ENCODE measurements around the gene RPTOR. TPM values are rescaled to one million over a fixed set of nuclear protein-coding genes. Genes with fewer than 3 reads are reported as not detected.

Gene RPTOR
- total and polyA plus RNA-seq, 2 donors (not counting 3 experiments of a cell fraction or from before 2014, with no cell fraction given): 10.7 to 41.8 TPM

DNA sequence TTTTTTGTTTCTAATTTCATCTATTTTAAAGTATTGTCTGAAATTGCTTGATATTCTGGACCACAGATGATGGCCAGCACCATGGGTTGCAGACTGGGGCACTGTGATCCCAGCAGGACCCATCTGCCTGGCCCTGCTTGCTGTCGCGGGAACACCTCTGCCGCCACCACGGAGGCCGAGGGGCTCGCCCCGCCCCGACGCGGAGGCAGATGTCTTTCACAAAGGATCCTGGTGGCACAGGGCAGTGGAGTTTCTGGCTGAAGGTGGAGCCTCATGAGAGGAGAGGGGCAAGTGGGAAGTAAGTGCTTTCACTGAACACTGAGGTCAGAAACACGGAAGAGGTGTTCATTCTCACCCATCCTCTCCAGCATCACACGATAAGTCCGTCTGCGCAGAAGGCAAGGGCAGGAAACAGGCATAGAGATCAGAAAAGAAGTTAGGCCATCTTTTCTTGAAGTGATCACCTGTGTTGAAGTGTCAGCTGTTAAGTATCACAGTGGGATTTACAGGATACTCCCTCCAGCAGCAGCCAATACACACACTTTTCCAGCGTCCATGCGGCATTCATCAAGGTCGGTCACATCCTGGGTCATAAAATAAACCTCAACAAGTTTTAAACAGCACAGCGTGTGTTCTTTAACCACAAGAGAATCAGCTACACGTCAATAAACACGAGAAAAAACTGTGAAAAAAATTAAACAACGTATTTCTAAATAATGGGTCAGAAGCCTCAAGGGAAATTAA is 194.5 kb downstream of the RPTOR start:
- FAIRE-seq (no peak), DNase-seq (ENCODE audit: low read depth, low spot score) (no peak)
- H3K4me2 ChIP-seq (ENCODE audit: insufficient read depth, low read length): no peak overlapping the region
- BruUV-seq (replicated peaks): no TSS peak
- TF ChIP-seq, protein P1, sequence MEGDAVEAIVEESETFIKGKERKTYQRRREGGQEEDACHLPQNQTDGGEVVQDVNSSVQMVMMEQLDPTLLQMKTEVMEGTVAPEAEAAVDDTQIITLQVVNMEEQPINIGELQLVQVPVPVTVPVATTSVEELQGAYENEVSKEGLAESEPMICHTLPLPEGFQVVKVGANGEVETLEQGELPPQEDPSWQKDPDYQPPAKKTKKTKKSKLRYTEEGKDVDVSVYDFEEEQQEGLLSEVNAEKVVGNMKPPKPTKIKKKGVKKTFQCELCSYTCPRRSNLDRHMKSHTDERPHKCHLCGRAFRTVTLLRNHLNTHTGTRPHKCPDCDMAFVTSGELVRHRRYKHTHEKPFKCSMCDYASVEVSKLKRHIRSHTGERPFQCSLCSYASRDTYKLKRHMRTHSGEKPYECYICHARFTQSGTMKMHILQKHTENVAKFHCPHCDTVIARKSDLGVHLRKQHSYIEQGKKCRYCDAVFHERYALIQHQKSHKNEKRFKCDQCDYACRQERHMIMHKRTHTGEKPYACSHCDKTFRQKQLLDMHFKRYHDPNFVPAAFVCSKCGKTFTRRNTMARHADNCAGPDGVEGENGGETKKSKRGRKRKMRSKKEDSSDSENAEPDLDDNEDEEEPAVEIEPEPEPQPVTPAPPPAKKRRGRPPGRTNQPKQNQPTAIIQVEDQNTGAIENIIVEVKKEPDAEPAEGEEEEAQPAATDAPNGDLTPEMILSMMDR (IDR thresholded peaks at IDR 0.05; ENCODE audit: extremely low read depth in 1 of 2, insufficient read depth in 1 of 2, low read depth in 1 of 2, low read length in 2 of 2): no peak
- no peak for TF ChIP-seq POLR2A (IDR thresholded peaks at IDR 0.05; ENCODE audit: low read depth, low read length)
- TF ChIP-seq FOS (IDR thresholded peaks at IDR 0.05; ENCODE audit: borderline replicate concordance, insufficient read depth, low read length): no peak
- TF ChIP-seq POLR2AphosphoS5 (IDR thresholded peaks at IDR 0.05; ENCODE audit: insufficient read depth, low read depth, low read length): no peak
- no peak for TF ChIP-seq EZH2 (IDR thresholded peaks at IDR 0.05; ENCODE audit: borderline replicate concordance, low read depth, low read length, severe bottlenecking)
- TF ChIP-seq MAX (IDR thresholded peaks at IDR 0.05; ENCODE audit: insufficient read depth, insufficient read length): no peak
- TF ChIP-seq MYC (IDR thresholded peaks at IDR 0.05; ENCODE audit: low read depth, low read length): no peak
- H3K36me3 ChIP-seq (ENCODE audit: control insufficient read depth in 2 of 2, extremely low read depth in 1 of 2, insufficient read depth in 2 of 2, low read length in 2 of 2): peaks cover 0 to 3% of the 10 kb centered on the region in 2 experiments
- H3K27ac ChIP-seq (ENCODE audit: insufficient read depth, low read depth, low read length): no peak overlapping the region
- dilution Hi-C loops (cut with MboI; ENCODE audit: extremely low pct_ligation_motif_present, low sequenced_read_pairs) (no loop called here), intact Hi-C loops (cut with micrococcal nuclease) (no loop called here)
- H4K20me1 ChIP-seq (replicated peaks; ENCODE audit: control insufficient read depth, extremely low read depth, insufficient read depth, low read length): no peaks in the 10 kb centered on the region
- H3K9ac ChIP-seq (replicated peaks; ENCODE audit: extremely low read depth, insufficient read depth, low read length): no peak overlapping the region
- no peaks in the 10 kb centered on the region for H3K9me1 ChIP-seq (replicated peaks; ENCODE audit: control insufficient read depth, extremely low read depth, insufficient read depth, low read length)
- no peaks in the 10 kb centered on the region for H3K9me3 ChIP-seq (replicated peaks; ENCODE audit: control insufficient read depth, insufficient read depth, low read length)
- ChIA-PET CTCF (interaction anchor here (1.0 kb wide), 1 partner anchor 26 kb away, joined by 3 read pairs; no protein-coding TSS in a partner anchor), POLR2A (no interaction called here)
- H3K4me1 ChIP-seq (ENCODE audit: control insufficient read depth, extremely low read depth, insufficient read depth, low read length): no peaks in the 10 kb centered on the region
- no peaks in the 10 kb centered on the region for H3K79me2 ChIP-seq (ENCODE audit: control insufficient read depth, insufficient read depth, low read length)
- no peak overlapping the region for H3K4me3 ChIP-seq (replicated peaks in 1 of 3; ENCODE audit: insufficient read depth in 1 of 3, low read depth in 1 of 3, low read length in 3 of 3)
- H2AFZ ChIP-seq (ENCODE audit: low read depth, low read length): no peak overlapping the region
- no peaks in the 10 kb centered on the region for H3K27me3 ChIP-seq (ENCODE audit: control insufficient read depth in 2 of 2, insufficient read depth in 2 of 2, low read length in 2 of 2)

Data from endothelial cell of umbilical vein (primary cell).